Measurements from ENCODE around the gene ARRDC3. TPM values are rescaled to one million over a fixed set of nuclear protein-coding genes. Genes with fewer than 3 reads are reported as not detected.
"Not testable (repeated sequence)": the region's sequence is repeated elsewhere in the genome, so short reads cannot be mapped to it uniquely, and the experiment has no call there.

The ARRDC3 gene
- total RNA-seq, 1 experiment from 2014 or later = 41.6 TPM

DNA sequence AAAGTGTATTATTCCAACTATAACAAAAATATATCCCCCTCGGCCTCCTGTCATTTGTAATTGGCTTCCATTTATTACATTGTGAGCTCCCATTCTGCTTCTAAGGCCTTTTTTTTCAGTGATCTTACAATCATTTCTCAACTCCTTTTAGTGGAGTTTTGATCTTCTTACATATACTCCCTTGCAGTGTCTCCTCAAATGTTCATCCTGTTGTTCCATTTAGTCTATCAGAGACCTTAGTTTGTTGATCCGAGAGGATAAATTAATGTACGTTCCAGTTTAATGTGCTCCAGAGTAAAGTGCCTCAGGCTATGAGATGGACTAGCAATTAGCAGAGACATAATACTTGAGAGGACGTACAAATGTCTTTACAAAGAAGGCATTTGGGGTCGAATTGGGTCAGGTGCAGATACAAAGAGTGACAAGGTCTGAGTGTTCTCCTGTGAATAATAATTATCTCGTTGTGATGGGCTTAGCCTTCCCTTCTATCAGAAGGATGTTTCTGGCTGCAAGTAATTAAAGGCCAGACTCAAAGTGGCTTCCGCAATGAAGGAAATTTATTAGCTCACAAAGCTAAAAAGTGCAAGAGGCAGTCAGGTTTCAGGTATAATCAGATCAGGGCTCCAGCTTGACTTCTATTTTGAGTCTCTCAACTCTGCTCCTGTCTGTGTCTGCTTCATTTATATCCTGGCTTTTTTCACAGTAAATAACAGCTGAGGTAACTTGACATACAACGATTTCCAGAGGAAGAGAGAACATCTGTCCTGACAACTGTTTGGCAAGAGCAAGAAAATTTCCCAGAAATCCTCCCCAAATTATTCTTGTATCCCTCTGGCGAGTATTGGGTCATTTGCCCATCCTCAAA is 30.1 kb downstream of the ARRDC3 start:
- TF ChIP-seq, protein P1, sequence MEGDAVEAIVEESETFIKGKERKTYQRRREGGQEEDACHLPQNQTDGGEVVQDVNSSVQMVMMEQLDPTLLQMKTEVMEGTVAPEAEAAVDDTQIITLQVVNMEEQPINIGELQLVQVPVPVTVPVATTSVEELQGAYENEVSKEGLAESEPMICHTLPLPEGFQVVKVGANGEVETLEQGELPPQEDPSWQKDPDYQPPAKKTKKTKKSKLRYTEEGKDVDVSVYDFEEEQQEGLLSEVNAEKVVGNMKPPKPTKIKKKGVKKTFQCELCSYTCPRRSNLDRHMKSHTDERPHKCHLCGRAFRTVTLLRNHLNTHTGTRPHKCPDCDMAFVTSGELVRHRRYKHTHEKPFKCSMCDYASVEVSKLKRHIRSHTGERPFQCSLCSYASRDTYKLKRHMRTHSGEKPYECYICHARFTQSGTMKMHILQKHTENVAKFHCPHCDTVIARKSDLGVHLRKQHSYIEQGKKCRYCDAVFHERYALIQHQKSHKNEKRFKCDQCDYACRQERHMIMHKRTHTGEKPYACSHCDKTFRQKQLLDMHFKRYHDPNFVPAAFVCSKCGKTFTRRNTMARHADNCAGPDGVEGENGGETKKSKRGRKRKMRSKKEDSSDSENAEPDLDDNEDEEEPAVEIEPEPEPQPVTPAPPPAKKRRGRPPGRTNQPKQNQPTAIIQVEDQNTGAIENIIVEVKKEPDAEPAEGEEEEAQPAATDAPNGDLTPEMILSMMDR (IDR thresholded peaks at IDR 0.05; ENCODE audit: unreplicated experiment) = no peak
- intact Hi-C loops (cut with micrococcal nuclease) = no loop called here
- DNase-seq (ENCODE audit: unreplicated experiment) = no peak
- Mint-ChIP-seq H3K4me1 (ENCODE audit: insufficient read depth, unreplicated experiment) (peaks cover 18% of the 10 kb centered on the region), H3K27me3 (ENCODE audit: insufficient read depth, unreplicated experiment) (no peaks in the 10 kb centered on the region), H3K27ac (ENCODE audit: low read depth, unreplicated experiment) (no peak overlapping the region), H3K36me3 (ENCODE audit: insufficient read depth, unreplicated experiment) (no peaks in the 10 kb centered on the region), H3K9me3 (ENCODE audit: unreplicated experiment) (peaks cover 5% of the 10 kb centered on the region), H3K4me3 (ENCODE audit: unreplicated experiment) (no peak overlapping the region)
- POLR2A ChIA-PET = interaction anchor here (0.6 to 1.0 kb wide), 3 partner anchors 11 to 1799 kb away, joined by 3 read pairs; no protein-coding TSS in a partner anchor
- CTCF ChIA-PET = interaction anchor here (0.5 to 0.6 kb wide), 3 partner anchors 9 to 400 kb away, joined by 3 to 4 read pairs (median 3); no protein-coding TSS in a partner anchor
- BruUV-seq (replicated peaks) = no TSS peak

DNA sequence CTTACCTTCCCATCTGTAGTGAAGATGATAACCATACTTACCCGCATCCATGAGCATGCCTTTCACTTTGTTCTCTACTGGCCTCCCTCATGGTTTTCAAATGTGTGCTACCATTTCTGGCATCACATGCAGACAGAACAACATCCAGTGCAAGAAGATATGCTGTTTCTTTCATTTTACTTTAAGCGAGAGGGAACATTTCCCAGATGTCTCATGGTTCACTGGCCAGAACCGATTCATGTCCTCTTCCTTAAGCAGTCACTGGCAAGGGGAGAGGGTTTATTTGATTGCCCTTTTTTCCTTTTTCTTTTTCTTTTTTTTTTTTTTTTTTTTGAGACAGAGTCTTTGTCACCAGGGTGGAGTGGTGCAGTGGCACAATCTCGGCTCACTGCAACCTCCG is 37.7 kb downstream of the ARRDC3 start:
- no peak for DNase-seq (ENCODE audit: unreplicated experiment)
- CTCF ChIA-PET = interaction anchor here (0.6 to 0.9 kb wide), 2 partner anchors 194 to 485 kb away, joined by 3 to 6 read pairs; no protein-coding TSS in a partner anchor
- Mint-ChIP-seq H3K4me3 (ENCODE audit: unreplicated experiment) (no peak overlapping the region), H3K27me3 (ENCODE audit: insufficient read depth, unreplicated experiment) (no peaks in the 10 kb centered on the region), H3K9me3 (ENCODE audit: unreplicated experiment) (peaks cover 5% of the 10 kb centered on the region), H3K4me1 (ENCODE audit: insufficient read depth, unreplicated experiment) (no peaks in the 10 kb centered on the region), H3K27ac (ENCODE audit: low read depth, unreplicated experiment) (no peak overlapping the region), H3K36me3 (ENCODE audit: insufficient read depth, unreplicated experiment) (peaks cover 6% of the 10 kb centered on the region)
- no TSS peak for BruUV-seq (replicated peaks)
- TF ChIP-seq, protein P1 (IDR thresholded peaks at IDR 0.05; ENCODE audit: unreplicated experiment) = no peak
- intact Hi-C loops (cut with micrococcal nuclease) = no loop called here
- POLR2A ChIA-PET = interaction anchor here (0.6 kb wide), 1 partner anchor 49 kb away, joined by 3 read pairs; no protein-coding TSS in a partner anchor

DNA sequence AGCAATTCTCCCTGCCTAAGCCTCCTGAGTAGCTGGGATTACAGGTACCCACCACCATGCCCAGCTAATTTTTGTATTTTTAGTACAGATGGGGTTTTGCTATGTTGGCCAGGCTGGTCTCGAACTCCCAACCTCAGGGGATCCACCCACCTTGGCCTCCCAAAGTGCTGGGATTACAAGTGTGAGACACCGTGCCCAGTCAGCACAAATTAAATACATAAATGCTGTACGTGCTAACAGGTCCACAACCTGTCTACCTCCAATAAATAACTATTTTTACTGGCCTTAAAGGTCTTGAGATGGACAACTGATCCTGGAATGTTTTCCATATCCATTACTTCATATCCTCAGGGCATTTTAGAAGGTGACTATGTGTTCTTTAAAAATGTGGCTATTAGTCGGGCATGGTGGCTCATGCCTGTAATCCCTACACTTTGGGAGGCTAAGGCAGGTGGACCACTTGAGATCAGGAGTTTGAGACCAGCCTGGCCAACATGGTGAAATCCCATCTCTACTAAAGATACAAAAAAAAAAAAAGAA is 38.4 kb downstream of the ARRDC3 start:
- CTCF ChIA-PET = not testable (repeated sequence)

DNA sequence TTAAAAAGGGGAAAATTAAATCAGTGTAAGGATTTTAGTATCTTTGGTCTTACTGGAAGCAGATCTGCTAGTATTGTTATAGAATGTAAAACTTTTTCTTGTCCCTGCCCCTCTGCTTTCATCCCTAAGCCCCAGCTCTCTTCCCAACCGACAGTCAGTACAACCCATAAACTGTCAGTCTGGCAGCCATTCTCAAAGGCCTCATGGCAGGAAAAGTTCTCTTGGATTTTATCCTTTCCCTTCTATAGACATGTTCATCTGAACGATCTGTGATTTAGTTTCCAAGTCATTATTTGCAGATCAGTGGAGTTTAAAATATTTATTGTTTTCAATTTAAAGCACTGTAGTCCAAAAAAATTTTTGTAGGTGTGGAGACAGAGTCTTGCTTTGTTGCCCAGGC is 39.2 kb downstream of the ARRDC3 start:
- TF ChIP-seq, protein P1 (IDR thresholded peaks at IDR 0.05; ENCODE audit: unreplicated experiment) = no peak
- Mint-ChIP-seq H3K9me3 (ENCODE audit: unreplicated experiment) (peaks cover 5% of the 10 kb centered on the region), H3K27ac (ENCODE audit: low read depth, unreplicated experiment) (no peak overlapping the region), H3K4me1 (ENCODE audit: insufficient read depth, unreplicated experiment) (no peaks in the 10 kb centered on the region), H3K4me3 (ENCODE audit: unreplicated experiment) (no peak overlapping the region), H3K27me3 (ENCODE audit: insufficient read depth, unreplicated experiment) (no peaks in the 10 kb centered on the region), H3K36me3 (ENCODE audit: insufficient read depth, unreplicated experiment) (peaks cover 6% of the 10 kb centered on the region)
- intact Hi-C loops (cut with micrococcal nuclease) = no loop called here
- BruUV-seq (replicated peaks) = no TSS peak
- POLR2A ChIA-PET = no interaction called here
- no peak for DNase-seq (ENCODE audit: unreplicated experiment)
- CTCF ChIA-PET = no interaction called here

More for the DNA sequence above, 38.4 kb downstream of the ARRDC3 start:
- H3K4me1 Mint-ChIP-seq (ENCODE audit: insufficient read depth, unreplicated experiment); BruUV-seq (replicated peaks); H3K4me3 Mint-ChIP-seq (ENCODE audit: unreplicated experiment); DNase-seq (ENCODE audit: unreplicated experiment); H3K36me3 Mint-ChIP-seq (ENCODE audit: insufficient read depth, unreplicated experiment); intact Hi-C loops (cut with micrococcal nuclease); H3K27ac Mint-ChIP-seq (ENCODE audit: low read depth, unreplicated experiment); H3K27me3 Mint-ChIP-seq (ENCODE audit: insufficient read depth, unreplicated experiment); H3K9me3 Mint-ChIP-seq (ENCODE audit: unreplicated experiment): not testable (repeated sequence)
- POLR2A ChIA-PET = interaction anchor here (0.6 kb wide), 1 partner anchor 49 kb away, joined by 3 read pairs; no protein-coding TSS in a partner anchor

DNA sequence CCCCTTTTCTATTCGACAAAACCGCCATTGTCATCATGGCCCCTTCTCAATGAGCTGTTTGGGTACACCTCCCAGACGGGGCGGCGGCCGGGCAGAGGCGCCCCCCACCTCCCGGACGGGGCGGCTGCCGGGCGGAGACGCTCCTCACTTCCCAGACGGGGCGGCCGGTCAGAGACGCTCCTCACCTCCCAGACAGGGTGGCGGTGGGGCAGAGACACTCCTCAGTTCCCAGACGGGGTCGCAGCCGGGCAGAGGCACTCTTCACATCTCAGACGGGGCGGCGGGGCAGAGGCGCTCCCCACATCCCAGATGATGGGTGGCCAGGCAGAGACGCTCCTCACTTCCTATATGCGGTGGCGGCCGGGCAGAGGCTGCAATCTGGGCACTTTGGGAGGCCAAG is 40.2 kb downstream of the ARRDC3 start:
- POLR2A ChIA-PET; intact Hi-C loops (cut with micrococcal nuclease); H3K27ac Mint-ChIP-seq (ENCODE audit: low read depth, unreplicated experiment); H3K4me1 Mint-ChIP-seq (ENCODE audit: insufficient read depth, unreplicated experiment); H3K36me3 Mint-ChIP-seq (ENCODE audit: insufficient read depth, unreplicated experiment); DNase-seq (ENCODE audit: unreplicated experiment); CTCF ChIA-PET; BruUV-seq (replicated peaks); H3K9me3 Mint-ChIP-seq (ENCODE audit: unreplicated experiment); H3K27me3 Mint-ChIP-seq (ENCODE audit: insufficient read depth, unreplicated experiment); H3K4me3 Mint-ChIP-seq (ENCODE audit: unreplicated experiment): not testable (repeated sequence)

Measured in MCF 10A (cell line).